Measurements from ENCODE around the gene PDIA6. TPM values are rescaled to one million over a fixed set of nuclear protein-coding genes. Genes with fewer than 3 reads are reported as not detected.
"Not testable (repeated sequence)": the region's sequence is repeated elsewhere in the genome, so short reads cannot be mapped to it uniquely, and the experiment has no call there.

Gene PDIA6
- total RNA-seq, 2 experiments from 2014 or later, result 190 TPM

DNA sequence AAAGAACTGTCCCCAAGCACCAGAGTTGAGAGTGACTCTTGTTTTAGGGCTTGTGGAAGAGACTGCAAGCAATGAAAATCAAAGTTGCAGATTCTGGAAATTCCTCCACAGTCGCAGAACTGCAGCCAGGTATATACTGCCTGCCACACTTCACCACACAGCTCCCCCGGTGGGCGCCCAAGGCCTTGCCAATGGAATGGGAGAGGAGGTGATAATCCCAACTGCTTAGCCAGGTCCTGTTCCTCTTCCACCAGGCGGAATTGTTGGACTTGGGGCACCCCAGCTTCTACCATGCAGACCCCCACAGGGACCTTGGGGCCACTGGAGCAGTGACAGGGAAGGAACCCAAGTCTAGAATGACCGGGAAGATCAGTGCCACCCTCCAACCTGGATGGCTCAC is 4.8 kb upstream of the PDIA6 start:
- ChIA-PET POLR2A (no interaction called here), CTCF (interaction anchor here (1.1 to 1.6 kb wide), 4 partner anchors 13 to 307 kb away, joined by 3 to 4 read pairs (median 4); no protein-coding TSS in a partner anchor)

DNA sequence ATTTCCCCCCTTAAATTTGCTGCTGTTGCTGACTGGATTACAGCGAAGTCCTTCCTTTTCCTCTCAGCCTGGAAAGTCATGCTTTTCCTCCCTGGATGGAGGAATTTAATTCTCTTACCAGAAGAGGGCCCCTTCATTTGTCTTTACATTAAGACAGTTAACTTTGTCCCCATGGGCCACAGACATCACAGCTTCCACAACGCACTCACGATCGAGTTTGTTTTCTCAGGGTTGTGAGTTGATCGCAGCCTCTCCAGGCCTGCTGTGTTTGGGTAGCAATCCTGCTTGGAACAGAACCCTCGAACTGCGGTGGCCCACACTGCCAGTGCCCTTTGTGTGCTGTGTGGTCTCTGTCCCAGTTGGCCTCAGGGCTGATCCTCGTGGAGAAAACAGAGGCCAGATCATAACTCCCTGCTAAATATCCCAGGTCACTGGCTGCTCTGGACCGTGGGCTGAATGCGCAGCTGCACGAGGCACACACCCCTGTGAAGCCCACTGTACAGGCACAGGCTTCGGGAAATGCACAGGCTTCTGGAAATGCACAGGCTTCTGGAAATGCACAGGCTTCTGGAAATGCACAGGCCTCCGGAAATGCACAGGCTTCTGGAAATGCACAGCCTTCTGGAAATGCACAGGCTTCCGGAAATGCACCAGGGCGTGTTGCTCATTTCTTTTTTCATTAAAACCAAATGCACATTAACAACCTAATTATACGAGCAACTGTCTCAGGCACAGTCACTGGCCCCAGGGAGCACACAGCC is 2.2 kb upstream of the PDIA6 start:
- POLR2A ChIA-PET, result no interaction called here
- CTCF ChIA-PET, result no interaction called here

DNA sequence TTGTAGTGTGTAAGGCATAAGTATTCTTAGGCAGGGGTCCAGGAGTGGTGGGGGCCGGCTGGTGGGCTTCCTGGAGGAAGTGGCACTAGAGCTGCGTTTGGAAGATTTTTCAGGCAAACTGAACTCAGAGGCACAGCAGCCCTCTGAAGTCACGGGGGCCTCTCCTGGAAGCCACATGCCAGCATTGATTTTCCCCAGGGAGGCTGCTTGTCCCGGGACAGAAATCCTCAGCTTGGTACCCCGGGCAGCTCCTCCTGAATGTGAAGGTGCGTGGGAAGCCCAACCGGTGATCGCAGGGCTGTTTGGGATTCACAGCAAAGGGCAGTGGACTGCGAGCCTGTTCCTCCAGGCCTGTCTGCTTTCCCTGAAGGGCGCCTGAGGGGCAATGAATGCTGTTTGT is 1.6 kb upstream of the PDIA6 start:
- ChIA-PET POLR2A (no interaction called here), CTCF (no interaction called here)

DNA sequence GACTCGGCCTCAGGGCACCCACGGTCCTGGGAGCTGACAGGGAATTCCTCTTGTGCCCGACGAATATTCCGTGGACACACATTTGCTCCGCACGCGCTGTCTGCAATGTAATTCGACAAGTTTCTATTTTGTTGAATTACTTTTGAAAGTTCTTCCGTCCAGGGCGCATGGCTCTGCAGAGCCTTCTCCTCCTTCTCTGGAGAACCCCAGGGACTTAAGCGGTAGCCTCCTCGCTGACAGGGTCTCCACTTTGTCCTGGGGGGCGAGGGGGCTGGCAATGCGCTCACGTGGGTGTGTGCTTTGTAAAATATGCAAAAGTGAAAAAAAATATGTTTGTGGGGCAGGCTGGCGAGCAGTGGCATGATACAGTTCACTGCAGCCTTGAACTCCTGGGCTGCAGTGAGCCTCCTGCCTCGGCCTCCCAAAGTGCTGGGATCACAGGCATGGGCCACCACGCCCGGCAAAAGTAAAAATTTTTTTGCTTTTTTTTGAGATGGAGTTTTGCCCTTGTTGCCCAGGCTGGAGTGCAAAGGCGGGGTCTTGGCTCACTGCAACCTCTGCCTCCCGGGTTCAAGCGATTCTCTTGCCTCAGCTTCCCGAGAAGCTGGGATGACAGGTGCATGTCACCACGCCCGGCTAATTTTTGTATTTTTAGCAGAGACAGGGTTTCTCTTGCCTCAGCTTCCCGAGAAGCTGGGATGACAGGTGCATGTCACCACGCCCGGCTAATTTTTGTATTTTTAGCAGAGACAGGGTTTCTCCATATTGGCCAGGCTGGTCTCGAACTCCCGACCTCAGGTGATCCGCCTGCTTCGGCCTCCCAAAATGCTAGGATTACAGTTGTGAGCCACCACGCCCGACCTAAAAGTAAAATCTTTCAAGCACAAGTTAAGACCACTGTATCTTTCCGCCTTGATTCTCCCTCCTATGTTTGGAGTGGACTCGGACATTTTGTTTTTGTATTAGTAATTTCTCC is 866 bp upstream of the PDIA6 start:
- CTCF ChIA-PET, result not testable (repeated sequence)
- POLR2A ChIA-PET, result interaction anchor here (0.8 kb wide), 1 partner anchor 342 kb away, joined by 3 read pairs; the partner anchor contains the start of gene SLC66A3

DNA sequence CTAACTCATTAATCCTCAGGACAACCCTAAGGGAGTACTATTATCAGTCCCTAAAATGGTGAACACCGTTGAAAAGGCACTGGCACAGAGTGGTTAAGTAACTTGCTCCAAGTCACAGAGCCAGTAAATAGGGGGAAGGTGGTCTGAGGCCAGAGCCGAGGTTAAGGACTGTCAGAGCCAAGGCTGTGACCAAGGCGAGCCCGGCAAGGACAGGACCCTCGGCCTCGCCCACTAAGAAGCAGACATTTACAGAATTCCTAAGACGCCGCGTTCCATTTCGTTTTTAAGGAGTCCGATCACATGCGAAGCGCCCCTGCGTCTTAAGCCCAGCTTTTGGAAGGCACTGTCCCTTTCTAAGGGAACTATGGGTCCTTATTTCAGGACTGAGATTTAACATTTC is 1.1 kb downstream of the PDIA6 start:
- CTCF ChIA-PET, result interaction anchor here (1.0 to 1.8 kb wide), 2 partner anchors 21 to 321 kb away, joined by 3 to 8 read pairs; no protein-coding TSS in a partner anchor
- POLR2A ChIA-PET, result interaction anchor here (0.9 to 1.0 kb wide), 2 partner anchors 11 to 123 kb away, joined by 3 to 6 read pairs; no protein-coding TSS in a partner anchor

DNA sequence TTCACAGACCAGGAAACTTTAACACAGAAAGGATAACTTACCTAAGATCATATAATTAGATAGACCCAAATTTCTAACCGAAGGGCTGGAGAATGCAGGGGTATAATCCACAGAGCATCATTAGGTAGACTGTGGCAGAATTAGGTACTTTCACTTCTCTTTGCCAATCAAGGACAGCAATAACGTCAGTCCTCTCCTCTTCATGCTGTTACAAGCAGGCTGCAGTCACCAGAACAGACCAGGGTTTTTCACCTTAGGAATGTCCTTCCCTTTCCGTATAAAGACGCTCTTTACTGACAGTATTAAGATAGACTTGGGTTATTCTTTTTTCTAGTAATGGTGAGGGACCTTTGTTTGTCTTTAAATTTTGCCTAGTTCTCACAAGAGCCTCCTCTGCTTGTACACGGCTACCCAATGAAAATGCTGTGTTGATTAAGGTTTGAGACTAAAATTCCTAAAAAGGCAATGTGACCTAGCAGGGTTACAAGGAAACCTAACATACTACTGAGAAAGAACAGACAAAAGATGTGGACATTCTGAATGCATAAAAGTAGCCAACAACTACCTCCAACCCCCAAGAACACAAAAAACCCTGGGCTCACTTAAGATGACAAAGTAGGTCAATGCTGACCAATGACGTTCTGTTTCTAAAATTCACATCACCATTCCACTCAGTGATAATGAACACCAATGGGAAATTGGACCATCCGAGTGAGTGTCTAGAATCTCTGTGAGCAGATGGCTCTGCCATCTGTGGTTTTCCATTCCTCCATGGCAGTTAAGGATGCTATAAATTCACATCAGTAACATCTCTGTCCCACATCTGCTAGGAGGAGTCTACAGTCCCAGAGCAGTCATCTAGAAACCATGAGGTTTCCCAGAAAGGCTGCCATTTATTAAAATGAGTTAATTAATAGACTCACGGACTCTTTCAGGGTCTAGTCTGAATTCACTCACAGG is 2.1 kb downstream of the PDIA6 start:
- ChIA-PET POLR2A (no interaction called here), CTCF (no interaction called here)

DNA sequence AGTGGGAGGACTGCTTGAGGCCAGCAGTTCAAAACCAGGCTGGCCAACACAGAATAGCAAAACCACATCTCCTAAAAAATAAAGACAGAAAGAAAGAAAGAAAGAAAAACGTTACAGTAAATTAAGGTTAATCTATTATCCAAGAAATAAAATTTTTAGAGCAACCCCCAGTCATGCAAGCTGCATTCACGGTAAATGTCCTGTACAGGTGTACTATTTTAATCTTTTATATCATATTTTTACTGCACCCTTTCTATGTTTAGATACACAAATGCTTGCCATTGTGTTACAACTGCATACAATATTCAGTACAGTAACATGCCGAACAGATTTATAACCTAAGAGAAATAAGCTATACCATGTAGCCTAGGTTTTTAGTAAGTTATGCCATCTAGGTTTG is 6.0 kb downstream of the PDIA6 start:
- POLR2A ChIA-PET, result no interaction called here
- CTCF ChIA-PET, result no interaction called here

DNA sequence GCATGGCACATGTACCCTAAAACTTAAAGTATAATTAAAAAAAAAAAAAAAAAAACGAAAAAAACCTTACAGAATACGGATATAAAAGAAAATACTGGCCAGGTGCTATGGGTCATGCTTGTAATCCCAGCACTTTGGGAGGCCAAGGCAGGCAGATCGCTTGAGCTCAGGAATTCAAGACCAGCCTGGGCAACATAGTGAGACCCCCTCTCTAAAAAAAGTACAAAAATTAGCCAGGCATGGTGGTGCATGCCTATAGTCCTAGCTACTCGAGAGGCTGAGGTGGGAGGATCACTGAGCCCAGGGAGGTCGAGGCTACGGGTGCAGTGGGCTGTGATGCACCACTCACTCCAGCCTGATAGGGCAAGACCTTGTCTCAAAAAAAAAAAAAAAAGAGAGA is 6.6 kb downstream of the PDIA6 start:
- CTCF ChIA-PET, POLR2A ChIA-PET: not testable (repeated sequence)

DNA sequence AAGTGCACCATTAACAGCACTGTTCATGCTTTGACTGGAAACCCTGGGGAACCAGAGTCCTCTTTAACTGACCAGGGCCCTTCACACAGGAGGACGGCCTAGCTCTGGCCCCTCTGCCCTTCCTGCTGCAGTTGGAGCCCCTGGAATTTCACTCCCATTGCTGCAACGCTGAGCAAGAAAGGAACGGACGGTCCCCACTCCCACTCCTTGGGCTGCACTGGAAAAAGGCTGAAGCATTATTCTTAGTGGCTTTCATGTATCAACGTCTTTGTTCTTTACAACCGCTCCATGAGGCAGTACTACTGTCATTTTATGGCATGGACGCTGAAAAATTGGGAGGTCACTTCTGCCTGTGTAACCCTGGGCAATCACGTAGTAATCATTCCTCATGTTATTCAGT is 9.9 kb downstream of the PDIA6 start:
- ChIA-PET CTCF (no interaction called here), POLR2A (no interaction called here)

DNA sequence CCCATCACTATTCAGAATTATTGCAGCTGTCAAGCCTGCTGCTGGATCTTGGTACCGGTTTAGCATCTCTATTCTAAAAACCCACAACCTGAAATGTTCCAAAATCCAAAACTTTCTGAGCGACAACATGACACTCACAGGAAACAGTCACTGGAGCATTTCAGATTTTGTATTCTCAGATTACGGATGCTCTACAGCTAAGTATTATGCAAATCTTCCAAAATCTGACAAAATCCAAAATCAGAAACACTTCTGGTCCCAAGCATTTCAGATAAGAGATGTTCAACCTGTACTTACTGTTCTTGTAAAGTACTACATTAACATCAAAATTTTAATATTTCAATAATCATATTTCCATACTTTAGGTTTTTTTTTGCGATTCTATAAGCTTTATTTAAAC is 12.4 kb downstream of the PDIA6 start:
- CTCF ChIA-PET, result interaction anchor here (0.9 kb wide), 1 partner anchor 9 kb away, joined by 3 read pairs; no protein-coding TSS in a partner anchor
- POLR2A ChIA-PET, result interaction anchor here (1.4 kb wide), 1 partner anchor 12 kb away, joined by 6 read pairs; no protein-coding TSS in a partner anchor

DNA sequence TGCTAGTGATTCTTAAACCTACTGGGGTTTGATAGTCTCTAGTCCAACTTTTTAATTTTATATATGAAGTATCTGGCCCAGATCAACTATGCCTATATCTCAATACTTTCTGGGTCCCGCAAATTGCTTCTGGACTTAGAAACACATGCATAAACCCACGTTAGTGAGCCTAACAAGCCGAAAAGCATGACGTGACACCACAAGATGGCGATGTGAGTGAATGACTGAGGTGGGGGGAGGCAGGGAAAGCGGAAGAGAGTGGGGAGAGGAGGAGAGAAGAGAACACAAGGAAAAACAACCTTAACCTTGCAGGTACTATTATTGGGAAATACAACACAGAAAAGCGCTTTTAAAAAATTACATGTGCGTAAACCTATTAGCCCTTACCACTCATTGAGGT is 13.8 kb downstream of the PDIA6 start:
- ChIA-PET CTCF (no interaction called here), POLR2A (no interaction called here)

DNA sequence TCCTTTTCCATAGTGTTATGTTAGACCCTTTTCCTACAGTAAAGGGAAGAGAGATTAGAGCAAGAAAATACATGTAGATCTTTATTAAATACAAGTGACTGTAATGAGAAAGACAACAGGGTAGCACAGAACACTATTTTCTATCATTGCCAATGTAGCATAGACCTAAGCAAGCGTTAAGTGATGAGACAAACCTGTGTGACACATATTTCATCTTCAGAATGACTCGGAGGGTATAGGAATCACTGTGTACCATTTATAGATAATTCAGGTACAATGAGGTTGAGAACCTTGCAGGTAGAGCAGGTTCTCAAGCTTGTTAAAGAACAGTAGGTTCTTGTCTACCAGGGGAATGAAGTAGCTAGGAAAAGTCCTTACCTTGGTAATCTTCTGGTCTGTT is 15.9 kb downstream of the PDIA6 start:
- CTCF ChIA-PET, result no interaction called here

DNA sequence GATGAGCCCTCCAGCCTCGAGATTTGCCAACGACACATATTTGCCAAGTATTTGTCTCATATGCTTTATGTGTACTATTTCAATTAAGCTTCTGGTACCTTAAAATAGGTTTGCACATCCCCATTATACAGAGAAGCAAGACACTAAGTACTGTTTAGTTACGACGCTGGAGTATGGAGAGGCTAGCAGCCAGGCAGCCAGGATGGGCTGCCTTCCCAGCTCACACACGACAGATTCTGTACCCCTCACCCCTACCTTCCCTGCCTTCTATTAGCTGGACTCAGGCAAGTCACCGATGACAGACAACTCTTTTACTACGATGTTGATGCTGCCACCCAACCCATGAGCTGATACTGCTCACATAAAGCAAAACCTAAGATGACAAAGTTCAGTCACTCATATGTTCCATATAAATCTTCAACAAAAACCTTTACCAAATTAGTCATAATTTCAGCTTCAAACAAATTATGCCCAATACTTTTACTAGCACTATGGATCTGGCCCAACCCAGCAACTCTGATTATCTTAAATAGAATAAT is 17.0 kb downstream of the PDIA6 start:
- CTCF ChIA-PET, result no interaction called here
- POLR2A ChIA-PET, result no interaction called here

More for the DNA sequence above, 15.9 kb downstream of the PDIA6 start:
- POLR2A ChIA-PET, result no interaction called here

DNA sequence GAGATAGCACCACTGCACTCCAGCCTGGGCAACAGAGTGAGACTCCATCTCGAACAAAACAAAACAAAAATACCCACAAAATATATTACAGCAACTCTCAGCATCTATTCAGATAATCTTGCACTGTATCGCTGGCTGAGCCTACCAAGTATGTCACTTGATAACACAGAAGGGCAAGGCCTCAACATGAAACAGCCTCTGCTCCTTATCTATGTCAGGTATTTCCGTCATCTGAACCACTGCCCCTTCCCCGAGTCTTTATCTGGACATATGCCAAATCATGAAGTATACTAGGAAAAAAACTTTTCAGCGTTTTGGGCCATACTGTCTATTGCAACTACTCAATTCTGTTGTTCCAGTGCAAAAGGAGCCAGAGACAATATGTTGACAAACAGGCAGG is 17.7 kb downstream of the PDIA6 start:
- CTCF ChIA-PET, result no interaction called here
- POLR2A ChIA-PET, result no interaction called here

DNA sequence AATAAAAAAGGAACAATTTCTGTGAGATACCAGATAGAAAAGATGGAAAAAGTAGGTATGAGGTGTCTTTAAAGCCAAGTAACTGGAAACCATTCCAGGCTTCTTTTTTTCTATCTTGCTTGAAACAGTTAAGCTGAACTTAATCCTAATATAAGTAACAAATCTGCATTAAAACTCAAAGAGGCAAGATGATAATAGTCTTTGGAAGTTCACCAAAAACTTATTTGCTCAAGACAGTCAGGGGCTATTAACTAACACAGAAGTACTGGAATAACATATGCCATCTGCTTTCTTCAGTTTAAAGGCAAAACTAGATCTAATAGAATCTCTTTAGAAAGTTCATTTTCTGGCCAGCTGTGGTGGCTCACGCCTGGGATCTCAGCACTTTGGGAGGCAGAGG is 18.8 kb downstream of the PDIA6 start:
- ChIA-PET CTCF (no interaction called here), POLR2A (no interaction called here)

DNA sequence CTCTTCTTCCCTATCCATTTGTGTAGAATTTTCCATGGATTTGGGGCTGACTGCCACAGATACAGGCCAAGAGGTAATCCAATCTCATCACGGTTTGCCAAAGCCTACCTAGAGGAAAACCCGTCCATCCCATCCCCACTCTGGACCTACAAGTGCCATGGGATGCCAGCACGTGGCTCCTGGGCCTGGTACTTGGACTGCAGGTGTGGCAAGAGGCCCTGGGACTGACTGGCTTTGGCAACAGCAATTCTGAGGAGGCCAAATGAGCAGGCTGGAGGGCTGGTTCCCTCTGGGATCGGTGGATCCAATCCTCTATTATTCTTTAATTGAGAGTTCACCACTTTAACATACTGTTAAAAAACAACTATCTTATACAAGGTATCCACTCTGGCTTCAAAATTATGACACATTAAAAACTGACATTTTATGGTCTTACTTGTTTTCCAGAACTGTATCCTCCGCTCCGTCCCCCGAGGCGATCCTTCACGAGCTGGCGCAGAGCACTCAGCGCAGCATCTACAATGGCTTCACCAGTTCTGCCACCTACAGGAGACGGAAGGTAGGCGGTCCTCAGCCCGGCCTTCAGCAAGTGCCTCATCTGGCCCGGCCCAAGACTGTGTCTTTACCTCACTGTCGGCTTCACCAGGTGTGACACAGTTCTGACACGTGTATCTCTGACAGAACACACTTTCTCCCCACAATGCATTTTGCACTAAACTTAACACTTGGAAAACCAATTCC is 19.8 kb downstream of the PDIA6 start:
- CTCF ChIA-PET, result interaction anchor here (1.2 to 1.7 kb wide), 2 partner anchors 39 to 340 kb away, joined by 3 to 6 read pairs; a partner anchor contains a TSS
- POLR2A ChIA-PET, result no interaction called here

DNA sequence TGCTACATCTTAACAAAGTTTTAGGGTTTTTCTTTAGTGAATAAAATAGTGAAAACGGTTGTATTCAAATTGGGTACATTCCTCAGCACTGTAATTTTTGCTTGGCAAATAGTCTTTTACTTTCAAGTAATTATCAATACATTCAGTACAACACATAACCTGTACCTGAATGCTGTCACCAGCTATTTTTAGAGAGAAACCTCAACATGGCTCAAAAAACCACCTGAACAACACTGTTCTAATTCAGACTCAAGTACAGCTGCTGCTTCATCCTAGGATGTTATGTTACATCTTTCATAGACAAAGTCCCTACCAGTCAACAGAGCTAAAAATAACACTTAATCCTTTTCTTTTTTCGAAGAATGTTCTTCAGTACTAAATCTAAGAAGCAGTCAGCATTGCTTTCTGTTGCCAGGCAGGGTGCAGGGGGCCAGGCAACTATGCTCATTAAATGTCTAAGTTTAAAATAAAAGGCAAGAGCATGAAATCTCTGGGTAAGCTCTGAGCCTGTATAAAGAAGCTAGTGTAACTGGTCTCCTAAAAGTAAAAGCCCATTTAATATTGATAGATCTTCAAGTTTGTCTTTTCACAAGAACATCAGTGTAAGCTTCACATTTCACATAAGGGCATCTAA is 20.5 kb downstream of the PDIA6 start:
- ChIA-PET CTCF (interaction anchor here (1.2 to 1.7 kb wide), 2 partner anchors 40 to 341 kb away, joined by 3 to 6 read pairs; a partner anchor contains a TSS), POLR2A (interaction anchor here (0.5 kb wide), 1 partner anchor 108 kb away, joined by 4 read pairs; no protein-coding TSS in a partner anchor)
